Measurements from ENCODE around the gene FOXO3B.
"Not testable (repeated sequence)": the region's sequence is repeated elsewhere in the genome, so short reads cannot be mapped to it uniquely, and the experiment has no call there.

DNA sequence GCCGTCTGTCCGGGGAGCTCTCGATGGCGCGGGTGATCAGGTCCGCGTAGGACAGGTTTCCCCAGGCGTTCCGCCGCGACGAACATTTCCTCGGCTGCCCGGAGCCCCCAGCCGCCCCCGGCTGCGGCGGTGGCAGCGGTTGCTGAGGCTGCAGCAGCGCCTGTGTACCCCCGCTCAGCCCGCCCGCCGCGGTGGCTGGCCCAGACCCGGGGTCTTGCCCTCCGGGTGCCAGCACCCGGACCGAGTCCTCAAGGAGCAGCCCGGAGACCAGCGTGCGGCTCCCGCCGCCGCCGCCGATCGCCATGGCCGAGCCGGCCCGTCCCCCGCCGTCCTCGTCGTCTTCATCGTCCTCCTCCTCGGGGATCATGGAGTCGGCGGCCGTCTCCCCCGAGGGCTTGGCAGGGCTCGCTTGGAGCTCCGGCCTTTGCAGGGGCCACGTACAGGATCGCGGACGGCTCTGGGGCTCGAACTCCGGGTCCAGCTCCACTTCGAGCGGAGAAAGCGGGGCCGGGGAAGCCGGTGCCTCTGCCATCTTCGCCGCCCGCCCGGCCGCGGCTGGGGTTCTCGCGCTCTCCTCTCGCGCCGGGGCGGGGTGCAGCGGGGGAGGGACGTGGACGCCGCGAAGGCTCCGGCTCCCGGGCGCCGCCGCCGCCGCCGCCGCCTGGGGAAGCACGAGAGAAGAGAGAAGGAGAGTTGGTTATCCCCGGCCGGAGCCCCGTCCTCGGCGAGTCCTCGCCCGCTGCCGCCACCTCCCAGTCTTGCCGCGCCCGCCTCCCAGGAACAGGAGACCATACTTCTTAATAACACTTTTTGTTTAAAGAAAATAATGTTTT is 9.5 kb downstream of the FOXO3B start:
- not testable (repeated sequence) for TF ChIP-seq BACH2 (CRISPR knock-in tag; IDR thresholded peaks at IDR 0.05; ENCODE audit: borderline replicate concordance); ZFP3 (CRISPR knock-in tag; IDR thresholded peaks at IDR 0.05); ZFP30 (CRISPR knock-in tag; IDR thresholded peaks at IDR 0.05); OSR1 (CRISPR knock-in tag; IDR thresholded peaks at IDR 0.05); RARB (CRISPR knock-in tag; IDR thresholded peaks at IDR 0.05); ESRRG (CRISPR knock-in tag; IDR thresholded peaks at IDR 0.05); ZNF70 (CRISPR knock-in tag; IDR thresholded peaks at IDR 0.05); TOX (CRISPR knock-in tag; IDR thresholded peaks at IDR 0.05; ENCODE audit: borderline replicate concordance); CSDC2 (CRISPR knock-in tag; IDR thresholded peaks at IDR 0.05); ZNF8 (CRISPR knock-in tag; IDR thresholded peaks at IDR 0.05)

All from SK-N-SH treated with all-trans-retinoic acid at 6 μM for 48 hours (cell line).